Stimulated activated CD8-positive, alpha-beta memory T cell treated with anti-CD3 and anti-CD28 coated beads, Interleukin-2, amount 100 ng/mL, for 48 hours (primary cell): ENCODE data around the gene SEC23B.
A peak's percentile ranks its signal among the peaks of the same experiment; 100 is the strongest.

ENCODE experiments used
- DNase-seq, 2 donors: peaks; one replicate each; pipeline ENCODE4 v3.0.0-alpha.2; 2020; ENCODE audit warnings: low read depth in 2 of 2

The SEC23B gene

DNA sequence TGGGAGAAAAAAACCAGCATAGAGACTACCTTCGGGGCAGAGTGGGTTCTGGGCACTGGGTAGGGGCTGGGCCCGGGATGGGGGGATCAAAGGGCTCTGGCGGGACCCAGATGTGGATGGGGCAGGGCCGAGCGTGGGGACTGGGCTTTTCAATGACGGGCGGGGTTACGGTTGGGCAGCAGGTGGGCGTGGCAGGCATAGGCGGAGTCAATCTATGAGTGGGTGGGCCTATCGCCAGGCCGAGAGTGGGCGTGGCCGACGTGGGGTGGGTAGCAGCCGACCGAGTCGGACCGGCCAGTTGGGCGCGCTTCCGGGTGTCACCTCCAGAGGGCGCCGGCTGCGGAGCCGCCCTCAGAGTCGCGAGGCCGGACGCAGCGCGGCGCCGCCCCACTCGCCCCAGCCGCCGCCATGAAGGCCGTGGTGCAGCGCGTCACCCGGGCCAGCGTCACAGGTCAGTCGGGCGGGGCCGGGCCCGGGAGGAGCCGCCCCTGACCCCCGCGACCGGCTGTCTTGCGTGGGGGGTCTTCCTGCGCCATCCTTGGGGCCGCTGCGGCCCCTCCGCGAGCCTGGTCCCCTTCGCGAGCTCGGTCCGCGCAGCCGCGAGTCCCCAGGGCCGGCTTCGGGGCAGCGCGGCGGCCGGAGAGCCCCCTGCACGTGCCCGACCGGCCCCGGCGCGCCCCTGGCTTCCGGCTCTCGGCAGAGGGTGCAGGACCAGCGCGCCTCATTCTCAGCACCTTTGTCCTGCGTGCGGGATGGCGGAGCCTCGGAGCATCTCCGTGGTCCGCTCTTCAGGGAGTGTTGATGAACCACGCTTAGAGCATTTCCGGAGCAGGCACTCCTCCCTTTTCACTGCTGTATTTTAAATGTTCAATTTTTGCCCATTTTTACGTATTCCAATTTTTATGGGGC lies 80.2 kb downstream of the SEC23B start, which contains the start of gene DTD1:
Gene DTD1, plus strand, starts transcription at position 390 of the 909 bp plus-strand sequence. Its CDS starts 19 bp downstream, at position 409.
- DNase-seq = peak; percentile 91 to 92

DNA sequence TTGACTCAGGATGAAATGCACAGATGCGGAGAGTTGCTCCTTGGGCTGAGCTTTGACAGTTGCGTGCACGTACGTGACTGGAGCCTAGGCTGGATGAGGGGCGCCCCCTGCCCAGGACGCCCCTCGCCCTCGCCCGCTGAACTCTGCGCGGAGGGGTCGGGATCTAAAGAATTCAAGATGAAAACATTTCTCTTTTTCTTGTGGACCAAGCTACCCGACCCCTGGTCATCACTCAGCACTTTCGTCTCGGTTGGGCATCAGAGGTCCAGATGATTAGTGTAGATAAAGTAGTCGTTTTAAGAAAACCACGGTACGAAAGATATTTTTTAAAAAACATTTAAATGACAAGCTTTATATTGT lies 80.8 kb downstream of the SEC23B start:
- DNase-seq = no peak

DNA sequence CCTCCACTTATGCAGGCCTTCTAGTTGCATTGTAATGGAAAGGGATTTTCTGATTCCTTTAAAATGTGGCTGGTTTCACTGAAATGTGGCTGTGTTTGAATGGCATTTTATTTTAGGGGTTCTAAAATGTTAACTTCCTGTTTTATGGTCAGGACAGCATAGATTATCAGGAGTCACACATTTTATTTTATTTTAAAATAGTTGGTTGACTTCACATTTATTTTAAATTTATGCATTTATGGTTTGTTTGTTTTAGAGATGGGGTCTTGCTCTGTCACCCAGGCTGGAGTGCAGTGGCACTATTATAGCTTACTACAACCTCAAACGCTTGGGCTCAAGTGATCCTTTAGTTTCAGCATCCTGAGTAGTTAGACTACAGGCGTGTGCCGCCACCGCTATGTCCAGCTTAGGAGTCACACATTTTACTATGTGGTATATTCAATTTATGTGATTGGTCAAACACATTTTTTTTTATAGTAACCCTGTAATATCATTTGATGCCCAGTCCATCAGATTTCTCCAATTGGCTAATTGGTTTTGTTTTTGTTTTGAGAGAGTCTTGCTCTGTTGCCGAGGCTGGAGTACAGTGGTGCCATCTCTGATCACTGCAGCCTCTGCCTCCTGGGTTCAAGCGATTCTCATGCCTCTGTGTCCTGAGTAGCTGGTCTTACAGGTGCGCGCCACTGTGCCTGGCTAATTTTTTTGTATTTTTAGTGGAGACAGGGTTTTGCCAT lies 82.4 kb downstream of the SEC23B start:
- no peak for DNase-seq

- no peak for DNase-seq
Measured at GRCh38 chr20:18596270-18596669, 88.5 kb downstream of the SEC23B start.

DNA sequence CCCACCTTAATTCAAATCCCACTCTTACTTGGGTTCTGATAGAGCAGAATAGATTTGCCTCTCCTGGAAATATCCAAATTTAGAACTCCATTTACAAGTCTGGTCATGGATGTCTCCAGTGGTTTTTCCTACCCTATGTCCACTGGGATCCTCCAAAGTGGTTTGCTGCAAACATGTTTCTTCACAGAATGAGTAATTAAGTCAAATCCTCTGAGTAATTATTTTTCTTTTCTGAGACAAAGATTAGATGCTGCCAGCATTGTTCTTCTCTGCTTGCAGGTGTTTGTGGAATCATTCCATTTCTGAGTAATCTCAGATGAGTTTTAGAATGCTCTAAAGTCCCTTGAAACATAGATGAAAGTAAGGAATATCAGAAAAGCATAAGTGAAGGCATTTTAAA lies 102.0 kb downstream of the SEC23B start:
- DNase-seq = no peak
